PFSK-1 (cell line): ENCODE data around the gene ARHGEF2.

ENCODE experiments used
- FOXP2 ChIP-seq: optimal IDR thresholded peaks from 2 replicates; pipeline ENCODE3; 2011; ENCODE audit warnings: borderline replicate concordance, control low read depth, inconsistent platforms; ENCODE audit not compliant: insufficient read depth; ENCODE audit errors: extremely low read length, extremely low read depth
- POLR2AphosphoS5 ChIP-seq: IDR thresholded peaks from 2 replicates; pipeline ENCODE4 v1.6.1; 2012; ENCODE audit warnings: low read depth, mild to moderate bottlenecking, control low read depth, low read length, moderate library complexity
- SIN3A ChIP-seq: IDR thresholded peaks from 2 replicates; pipeline ENCODE4 v1.6.1; 2012; ENCODE audit warnings: mild to moderate bottlenecking, low read length, moderate library complexity, borderline replicate concordance; ENCODE audit not compliant: insufficient read depth
- TAF1 ChIP-seq: IDR thresholded peaks from 2 replicates; pipeline ENCODE4 v1.6.1; 2012; ENCODE audit warnings: low read length, control low read depth, borderline replicate concordance; ENCODE audit not compliant: insufficient read depth
- TF ChIP-seq, protein P1 (sequence below), 2 experiments: IDR thresholded peaks; 2 replicates each; pipeline versions ENCODE4 v1.6.1 to v1.8.0; 2011 to 2012; ENCODE audit warnings: low read depth in 2 of 2, low read length in 2 of 2, control low read depth in 1 of 2, inconsistent platforms in 1 of 2, mild to moderate bottlenecking in 1 of 2, moderate library complexity in 1 of 2; ENCODE audit not compliant: insufficient read depth in 1 of 2

DNA sequence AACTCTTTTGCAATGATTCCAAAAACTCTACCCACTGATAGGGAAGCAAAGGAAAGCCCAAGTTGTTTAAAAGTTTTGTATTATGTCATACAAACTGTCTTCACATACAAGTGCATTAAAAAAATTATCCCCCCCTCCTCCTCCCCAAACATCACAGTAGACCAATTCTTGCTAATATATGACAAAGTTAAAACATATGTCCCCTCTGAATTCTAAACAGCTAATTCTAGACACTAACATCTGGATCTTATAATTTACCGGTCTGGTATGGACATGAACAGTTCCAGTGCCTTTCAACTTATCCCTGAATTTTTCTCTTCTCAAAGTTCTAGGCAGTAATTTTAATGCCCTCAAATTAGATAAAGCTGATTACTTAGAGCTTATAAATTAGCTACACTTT lies 80.6 kb downstream of the ARHGEF2 start:
- TF ChIP-seq POLR2AphosphoS5 (no peak), TAF1 (no peak), SIN3A (no peak), FOXP2 (no peak)
- TF ChIP-seq, protein P1, sequence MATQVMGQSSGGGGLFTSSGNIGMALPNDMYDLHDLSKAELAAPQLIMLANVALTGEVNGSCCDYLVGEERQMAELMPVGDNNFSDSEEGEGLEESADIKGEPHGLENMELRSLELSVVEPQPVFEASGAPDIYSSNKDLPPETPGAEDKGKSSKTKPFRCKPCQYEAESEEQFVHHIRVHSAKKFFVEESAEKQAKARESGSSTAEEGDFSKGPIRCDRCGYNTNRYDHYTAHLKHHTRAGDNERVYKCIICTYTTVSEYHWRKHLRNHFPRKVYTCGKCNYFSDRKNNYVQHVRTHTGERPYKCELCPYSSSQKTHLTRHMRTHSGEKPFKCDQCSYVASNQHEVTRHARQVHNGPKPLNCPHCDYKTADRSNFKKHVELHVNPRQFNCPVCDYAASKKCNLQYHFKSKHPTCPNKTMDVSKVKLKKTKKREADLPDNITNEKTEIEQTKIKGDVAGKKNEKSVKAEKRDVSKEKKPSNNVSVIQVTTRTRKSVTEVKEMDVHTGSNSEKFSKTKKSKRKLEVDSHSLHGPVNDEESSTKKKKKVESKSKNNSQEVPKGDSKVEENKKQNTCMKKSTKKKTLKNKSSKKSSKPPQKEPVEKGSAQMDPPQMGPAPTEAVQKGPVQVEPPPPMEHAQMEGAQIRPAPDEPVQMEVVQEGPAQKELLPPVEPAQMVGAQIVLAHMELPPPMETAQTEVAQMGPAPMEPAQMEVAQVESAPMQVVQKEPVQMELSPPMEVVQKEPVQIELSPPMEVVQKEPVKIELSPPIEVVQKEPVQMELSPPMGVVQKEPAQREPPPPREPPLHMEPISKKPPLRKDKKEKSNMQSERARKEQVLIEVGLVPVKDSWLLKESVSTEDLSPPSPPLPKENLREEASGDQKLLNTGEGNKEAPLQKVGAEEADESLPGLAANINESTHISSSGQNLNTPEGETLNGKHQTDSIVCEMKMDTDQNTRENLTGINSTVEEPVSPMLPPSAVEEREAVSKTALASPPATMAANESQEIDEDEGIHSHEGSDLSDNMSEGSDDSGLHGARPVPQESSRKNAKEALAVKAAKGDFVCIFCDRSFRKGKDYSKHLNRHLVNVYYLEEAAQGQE (IDR thresholded peaks at IDR 0.05; ENCODE audit: insufficient read depth in 1 of 2, low read depth in 2 of 2, low read length in 2 of 2): no peak
